ENCODE results near the gene RBM44.
"Not testable (repeated sequence)": the region's sequence is repeated elsewhere in the genome, so short reads cannot be mapped to it uniquely, and the experiment has no call there.

Gene RBM44

DNA sequence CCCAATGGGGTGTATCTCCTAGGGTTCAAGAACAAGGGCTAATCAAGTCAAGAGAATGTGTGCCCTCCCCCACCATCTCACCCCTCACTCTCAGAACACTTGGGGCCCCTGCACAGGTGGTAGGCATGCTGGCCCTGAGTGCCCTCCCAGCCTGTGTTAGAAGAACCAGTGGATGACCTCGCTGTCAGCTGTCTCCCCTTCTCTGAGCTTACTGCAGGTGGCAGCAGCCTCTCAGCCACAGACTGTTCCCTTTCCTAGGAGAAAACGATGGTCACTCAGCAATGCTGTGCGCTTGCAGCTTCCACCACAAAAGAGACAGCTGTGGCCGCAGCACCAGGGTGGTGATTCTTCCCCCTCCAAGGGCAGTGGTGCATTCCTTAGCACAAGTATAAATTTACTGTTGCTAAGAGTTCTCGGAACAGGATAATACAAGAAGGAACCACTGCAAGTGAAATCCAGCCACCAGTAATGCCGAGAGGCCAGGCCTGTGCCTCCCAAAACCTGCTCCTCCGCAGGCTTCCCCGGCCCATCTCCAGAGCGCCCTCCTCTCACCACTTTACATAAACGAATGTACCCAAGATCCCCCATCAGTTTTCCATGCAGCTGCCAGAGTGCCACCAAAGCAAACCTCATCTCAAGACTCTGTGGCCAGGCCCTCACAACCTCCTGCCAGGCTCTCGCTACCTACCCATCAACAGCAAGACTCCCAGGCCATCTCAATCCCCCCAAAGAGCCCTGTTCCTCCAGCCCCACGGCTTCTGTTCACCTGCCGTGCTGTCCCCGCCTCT, 59.9 kb downstream of the RBM44 start:
- peak; percentile 89 for DNase-seq (ENCODE audit: low spot score)

GRCh38 chr2:237859082-237859433, 60.5 kb downstream of the RBM44 start:
- DNase-seq (ENCODE audit: low spot score) = no peak

- DNase-seq (ENCODE audit: low spot score) = no peak
Observed at GRCh38 chr2:237859533-237860272, 61.1 kb downstream of the RBM44 start, which contains the start of gene RAMP1. RAMP1 (plus strand) TSS chr2:237859623; CDS start chr2:237859676, 53 bp downstream.

- DNase-seq (ENCODE audit: low spot score) = no peak
Observed at GRCh38 chr2:237860273-237860935, 61.8 kb downstream of the RBM44 start.

DNA sequence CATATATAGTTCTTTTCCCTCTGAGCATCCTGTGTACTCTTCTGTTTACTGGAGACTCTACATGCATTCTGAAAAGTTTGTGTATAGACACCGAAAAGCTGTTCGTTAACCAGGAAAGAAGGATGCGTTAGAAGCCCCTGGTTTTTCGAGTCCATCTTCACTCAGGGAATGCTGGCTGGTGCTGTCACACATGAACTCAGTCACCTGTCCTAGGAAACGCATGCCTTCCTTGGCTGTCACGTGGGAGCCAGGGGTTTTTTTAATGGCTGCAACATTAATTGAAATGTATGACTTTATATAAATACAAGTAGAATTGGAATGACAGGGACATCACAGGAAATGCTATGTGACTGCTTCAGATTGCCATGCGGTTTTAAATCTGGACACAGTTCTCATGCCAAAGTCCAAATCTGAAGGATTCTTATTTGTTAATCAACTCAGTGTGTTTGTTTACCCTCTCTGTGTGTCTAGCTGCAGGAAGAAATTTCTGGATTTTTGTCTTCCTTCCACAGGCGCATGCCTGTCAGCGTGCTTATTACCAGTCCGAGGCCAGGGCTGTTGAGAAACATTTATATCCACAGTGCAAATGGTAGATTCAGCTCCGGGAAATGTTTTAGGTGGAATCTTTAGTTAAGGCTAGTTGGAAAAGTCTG, 63.4 kb downstream of the RBM44 start:
- DNase-seq (ENCODE audit: low spot score) = no peak

GRCh38 chr2:237862528-237862895, 63.9 kb downstream of the RBM44 start:
- no peak for DNase-seq (ENCODE audit: low spot score)

DNA sequence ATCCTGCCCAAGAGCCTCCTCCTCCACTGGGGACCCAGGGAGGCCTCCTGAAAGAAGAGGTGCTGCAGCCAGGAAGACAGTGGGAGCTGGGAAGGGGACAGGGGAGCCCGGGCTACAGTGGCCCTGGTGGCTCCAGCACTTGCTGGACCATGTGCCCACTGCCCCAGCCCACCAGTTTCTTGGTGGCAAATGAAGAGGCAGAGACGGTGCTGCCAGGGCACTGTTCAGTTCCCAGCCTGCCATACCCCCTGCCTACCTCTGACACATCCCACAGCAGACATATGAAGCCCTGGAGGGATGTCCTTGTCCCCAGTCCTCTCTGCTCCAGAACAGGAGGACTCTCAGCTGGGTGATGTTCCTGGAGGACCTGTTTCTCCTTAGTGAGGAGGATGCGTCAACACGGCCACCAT, 64.5 kb downstream of the RBM44 start:
- DNase-seq (ENCODE audit: low spot score) = no peak

DNA sequence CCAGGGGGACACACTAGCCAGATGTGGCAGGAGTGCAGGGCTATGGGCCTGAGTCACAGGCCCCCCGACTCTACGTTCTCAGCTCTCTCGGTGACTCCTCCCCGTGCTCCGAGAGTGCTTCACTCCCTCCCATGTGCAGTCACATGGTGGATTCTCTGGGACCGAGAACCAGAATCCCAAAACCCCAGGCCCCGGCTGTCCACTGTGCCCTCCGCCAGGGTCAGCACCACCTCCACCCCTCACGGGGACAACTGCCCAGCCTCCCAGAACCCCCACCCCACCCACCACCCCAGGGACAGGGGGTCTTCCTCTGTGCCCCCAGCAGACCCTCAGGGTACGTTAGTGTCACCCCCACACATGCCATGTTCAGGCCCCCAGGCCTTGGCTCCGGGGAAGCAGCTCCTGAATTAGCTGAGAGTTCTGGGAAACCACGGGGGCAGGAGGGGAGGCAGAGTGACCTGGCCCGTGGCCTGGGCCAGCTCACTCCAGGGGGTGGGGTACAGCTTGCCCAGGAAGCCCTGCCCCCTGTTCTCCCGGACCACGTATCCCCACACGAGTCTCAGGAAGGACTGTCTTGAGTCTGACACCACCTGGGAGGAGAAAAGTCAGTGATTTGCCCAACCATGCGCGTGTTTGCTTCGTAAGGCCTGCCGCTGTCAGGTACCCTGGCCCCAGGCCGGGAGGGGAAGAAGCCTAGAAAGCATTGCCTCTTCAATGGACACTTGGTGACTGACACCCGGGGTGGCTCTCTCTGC, 65.3 kb downstream of the RBM44 start:
- DNase-seq (ENCODE audit: low spot score) = no peak

DNA sequence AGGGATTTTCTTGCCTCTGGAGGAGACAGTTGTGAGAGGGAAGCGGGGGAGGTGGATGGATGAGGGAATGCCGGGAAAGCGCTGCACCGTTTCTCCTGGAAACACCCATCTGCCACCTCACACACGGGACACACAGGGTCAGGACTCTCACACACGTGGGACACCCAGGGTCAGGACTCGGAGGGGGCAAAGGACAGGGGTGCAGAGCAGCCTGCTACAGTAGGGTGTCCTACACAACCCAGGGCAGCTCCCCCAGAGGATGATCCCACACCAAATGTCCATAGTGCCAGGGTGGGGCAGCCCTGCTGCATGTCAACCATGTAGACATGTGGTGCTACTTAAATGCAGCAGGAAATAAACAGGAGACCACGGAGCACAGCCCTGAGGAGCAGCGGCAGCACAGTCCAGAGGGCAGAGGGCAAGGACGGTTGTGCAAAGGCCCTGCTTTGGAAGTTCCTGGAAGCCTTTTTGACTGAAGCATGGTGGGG, 65.9 kb downstream of the RBM44 start:
- no peak for DNase-seq (ENCODE audit: low spot score)

- DNase-seq (ENCODE audit: low spot score) = peak; percentile 47
Observed at GRCh38 chr2:237864940-237865622, 66.5 kb downstream of the RBM44 start.

DNA sequence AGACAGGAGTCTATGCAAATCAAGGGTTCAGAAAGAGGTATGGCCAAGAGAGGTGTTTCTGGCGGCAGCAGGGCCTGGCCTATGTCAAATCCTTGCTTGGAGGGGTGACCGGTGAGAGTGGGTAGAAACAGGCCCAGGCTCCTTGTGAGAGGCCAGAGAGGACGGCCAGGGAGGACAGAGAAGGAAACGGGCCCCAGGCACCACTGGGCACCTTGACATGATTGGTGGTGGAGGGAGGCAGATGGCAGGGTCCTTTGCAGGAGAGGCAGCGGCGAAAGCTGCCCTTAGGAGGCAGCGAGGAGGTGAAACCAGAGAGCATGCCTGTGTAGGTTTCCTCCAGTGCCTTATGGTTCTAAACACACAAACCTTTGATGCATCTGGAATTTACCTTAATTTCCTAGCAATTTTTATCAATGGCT, 67.1 kb downstream of the RBM44 start:
- peak; percentile 78 for DNase-seq (ENCODE audit: low spot score)

- DNase-seq (ENCODE audit: low spot score) = no peak
Observed at GRCh38 chr2:237866101-237866621, 67.6 kb downstream of the RBM44 start.

- no peak for DNase-seq (ENCODE audit: low spot score)
Observed at GRCh38 chr2:237867465-237867864, 68.9 kb downstream of the RBM44 start.

- DNase-seq (ENCODE audit: low spot score) = not testable (repeated sequence)
Observed at GRCh38 chr2:237868074-237868473, 69.5 kb downstream of the RBM44 start.

DNA sequence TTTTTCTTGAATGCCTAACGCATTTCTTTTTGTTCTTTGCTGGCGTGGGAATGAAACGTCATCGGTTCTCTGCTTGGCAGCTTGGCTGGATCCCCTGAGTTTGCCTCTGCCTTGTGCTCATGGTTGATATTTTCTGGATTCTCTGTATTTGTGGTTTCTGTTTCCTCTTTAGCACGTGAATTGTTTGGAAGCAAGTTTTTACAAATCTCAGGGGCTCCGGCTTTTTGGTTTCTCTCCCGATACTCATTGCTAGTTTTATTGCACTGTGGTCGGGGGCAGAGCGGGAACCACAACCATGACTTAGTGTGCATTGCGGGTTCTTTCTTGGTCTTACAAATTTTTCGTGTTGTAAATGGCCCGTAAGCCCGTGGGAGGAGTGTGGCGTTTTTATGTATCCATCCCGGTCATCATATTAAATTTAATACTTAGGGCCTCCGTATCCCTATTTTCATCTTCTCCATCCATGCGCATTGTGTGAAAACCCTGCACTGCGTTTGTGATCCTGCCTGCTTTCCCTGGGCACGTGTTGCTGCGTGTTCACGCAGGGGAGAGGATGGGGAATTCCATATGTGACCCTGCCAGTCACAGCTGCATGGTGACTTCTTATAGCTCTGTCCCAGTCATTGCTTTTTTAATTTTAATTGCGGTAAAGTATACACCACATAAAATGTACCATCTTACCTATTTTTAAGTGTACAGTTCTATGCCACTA, 70.2 kb downstream of the RBM44 start:
- no peak for DNase-seq (ENCODE audit: low spot score)

GRCh38 chr2:237869343-237870102, 70.9 kb downstream of the RBM44 start:
- no peak for DNase-seq (ENCODE audit: low spot score)

GRCh38 chr2:237870126-237870525, 71.5 kb downstream of the RBM44 start:
- no peak for DNase-seq (ENCODE audit: low spot score)

GRCh38 chr2:237870754-237871651, 72.4 kb downstream of the RBM44 start:
- peak; percentile 58 for DNase-seq (ENCODE audit: low spot score)
